WTC11 (cell line): ENCODE measurements around the gene TNS3. TPM values are rescaled to one million over a fixed set of nuclear protein-coding genes. Genes with fewer than 3 reads are reported as not detected.

Experiments
- ATAC-seq: fragments of 200-7000 bp; cut with Tn5 transposase; 2 replicates; pipeline ENCODE4 v1.10.0; 2021; ENCODE audit warnings: mild to moderate bottlenecking, moderate library complexity
- CTCF ChIA-PET: fragments of 300-600 bp; sonication (Branson Sonifier 250); formaldehyde crosslinking; loops from one replicate; lab custom pipeline; 2021; ENCODE audit warnings: antibody characterized with exemption; lab: Charles Lee
- POLR2A ChIA-PET: fragments of 350-600 bp; sonication (Branson Sonifier 250); formaldehyde crosslinking; loops from one replicate; lab custom pipeline; 2021; ENCODE audit warnings: antibody characterized with exemption; lab: Charles Lee
- DNase-seq: peaks from one replicate; pipeline ENCODE4 v3.0.0; 2021; ENCODE audit warnings: low spot score
- H3K27ac Mint-ChIP-seq: 2 replicates; pipeline ENCODE4 v1.8.0; 2021; ENCODE audit warnings: mixed read lengths
- H3K27me3 Mint-ChIP-seq: 2 replicates; pipeline ENCODE4 v1.8.0; 2021; ENCODE audit warnings: low read depth, mild to moderate bottlenecking, moderate library complexity, mixed read lengths
- H3K36me3 Mint-ChIP-seq: 2 replicates; pipeline ENCODE4 v1.8.0; 2021; ENCODE audit warnings: mixed read lengths
- H3K4me1 Mint-ChIP-seq: 2 replicates; pipeline ENCODE4 v1.8.0; 2022; ENCODE audit warnings: mixed read lengths
- H3K4me3 Mint-ChIP-seq: 2 replicates; pipeline ENCODE4 v1.8.0; 2021; ENCODE audit warnings: mild to moderate bottlenecking, moderate library complexity, mixed read lengths
- H3K9me3 Mint-ChIP-seq: 2 replicates; pipeline ENCODE4 v1.8.0; 2021; ENCODE audit warnings: mixed read lengths
- FOXP1 ChIP-seq: sonication (generic); formaldehyde crosslinking; IDR thresholded peaks from 2 replicates; pipeline ENCODE4 v1.8.0; 2022; ENCODE audit warnings: missing genetic modification reagents, mild to moderate bottlenecking, moderate library complexity, borderline replicate concordance
- GRHL2 ChIP-seq: fragments of 250-450 bp; sonication (Bioruptor Pico); IDR thresholded peaks from 2 replicates; pipeline ENCODE4 v1.8.0; 2022; ENCODE audit warnings: mild to moderate bottlenecking, moderate library complexity; ENCODE audit not compliant: insufficient replicate concordance, severe bottlenecking
- JAZF1 ChIP-seq: fragments of 250-450 bp; sonication (Bioruptor Pico); IDR thresholded peaks from 2 replicates; pipeline ENCODE4 v1.9.0; 2021; ENCODE audit warnings: moderate library complexity, mild to moderate bottlenecking, inconsistent platforms
- MXD4 ChIP-seq: fragments of 250-450 bp; sonication (Bioruptor Pico); IDR thresholded peaks from 2 replicates; pipeline ENCODE4 v1.8.0; 2021; ENCODE audit warnings: mild to moderate bottlenecking, moderate library complexity, borderline replicate concordance
- NFYB ChIP-seq: sonication (generic); formaldehyde crosslinking; conservative IDR thresholded peaks from 2 replicates; pipeline ENCODE4 v1.8.0; 2022; ENCODE audit warnings: low read depth, missing genetic modification reagents
- NR1H2 ChIP-seq: sonication (generic); formaldehyde crosslinking; IDR thresholded peaks from 2 replicates; pipeline ENCODE4 v1.9.0; 2021; ENCODE audit warnings: mild to moderate bottlenecking, moderate library complexity, missing genetic modification reagents
- NR3C1 ChIP-seq: sonication (generic); formaldehyde crosslinking; conservative IDR thresholded peaks from 2 replicates; pipeline ENCODE4 v1.8.1; 2023; ENCODE audit warnings: low read depth, mild to moderate bottlenecking, missing genetic modification reagents
- SMAD3 ChIP-seq: sonication (generic); formaldehyde crosslinking; IDR thresholded peaks from 2 replicates; pipeline ENCODE4 v1.8.0; 2022; ENCODE audit warnings: missing genetic modification reagents, mild to moderate bottlenecking, borderline replicate concordance
- SOX15 ChIP-seq: fragments of 250-450 bp; sonication (Bioruptor Pico); IDR thresholded peaks from 2 replicates; pipeline ENCODE4 v1.9.0; 2021; ENCODE audit warnings: mild to moderate bottlenecking
- ZBTB21 ChIP-seq: sonication (generic); formaldehyde crosslinking; IDR thresholded peaks from 2 replicates; pipeline ENCODE4 v1.8.1; 2023; ENCODE audit warnings: mild to moderate bottlenecking, missing genetic modification reagents, borderline replicate concordance
- ZNF232 ChIP-seq: sonication (generic); formaldehyde crosslinking; IDR thresholded peaks from 2 replicates; pipeline ENCODE4 v1.8.0; 2022; ENCODE audit warnings: mild to moderate bottlenecking, missing genetic modification reagents
- ZNF263 ChIP-seq: sonication (generic); formaldehyde crosslinking; IDR thresholded peaks from 2 replicates; pipeline ENCODE4 v1.8.1; 2022; ENCODE audit warnings: low read depth, mild to moderate bottlenecking, moderate library complexity, missing genetic modification reagents
- total RNA-seq: library from RNA; stranded (reverse); gene quantifications from 3 replicates; pipeline ENCODE4 v1.2.3, GENCODE V29; 2021
- TF ChIP-seq, protein P1 (sequence below): sonication (generic); formaldehyde crosslinking; IDR thresholded peaks from 2 replicates; pipeline ENCODE4 v1.8.1; 2022; ENCODE audit warnings: missing genetic modification reagents, borderline replicate concordance
- TF ChIP-seq, protein P2 (sequence below): fragments of 250-450 bp; sonication (Bioruptor Pico); IDR thresholded peaks from 2 replicates; pipeline ENCODE4 v1.9.0; 2021; ENCODE audit warnings: mild to moderate bottlenecking, borderline replicate concordance
- TF ChIP-seq, protein P3 (sequence below): fragments of 250-450 bp; sonication (Bioruptor Pico); IDR thresholded peaks from 2 replicates; pipeline ENCODE4 v2.1.2; 2022; ENCODE audit warnings: mild to moderate bottlenecking, moderate library complexity
- TF ChIP-seq, protein P4 (sequence below): sonication (generic); formaldehyde crosslinking; IDR thresholded peaks from 2 replicates; pipeline ENCODE4 v1.8.0; 2022; ENCODE audit warnings: mild to moderate bottlenecking, missing genetic modification reagents
- TF ChIP-seq, protein P5 (sequence below): fragments of 250-450 bp; sonication (Bioruptor Pico); IDR thresholded peaks from 2 replicates; pipeline ENCODE4 v1.8.0; 2021; ENCODE audit warnings: mild to moderate bottlenecking
- TF ChIP-seq, protein P6 (sequence below): sonication (generic); formaldehyde crosslinking; IDR thresholded peaks from 2 replicates; pipeline ENCODE4 v1.8.1; 2023; ENCODE audit warnings: mild to moderate bottlenecking, moderate library complexity, missing genetic modification reagents
- TF ChIP-seq, protein P7 (sequence below): fragments of 250-450 bp; sonication (Bioruptor Pico); IDR thresholded peaks from 2 replicates; pipeline ENCODE4 v1.9.0; 2021; ENCODE audit warnings: mild to moderate bottlenecking
- TF ChIP-seq, protein P8 (sequence below): sonication (generic); formaldehyde crosslinking; IDR thresholded peaks from 2 replicates; pipeline ENCODE4 v1.8.0; 2023; ENCODE audit warnings: missing genetic modification reagents, mild to moderate bottlenecking, borderline replicate concordance

TNS3 gene
- total RNA-seq, 1 experiment from 2014 or later = 37.7 TPM

DNA sequence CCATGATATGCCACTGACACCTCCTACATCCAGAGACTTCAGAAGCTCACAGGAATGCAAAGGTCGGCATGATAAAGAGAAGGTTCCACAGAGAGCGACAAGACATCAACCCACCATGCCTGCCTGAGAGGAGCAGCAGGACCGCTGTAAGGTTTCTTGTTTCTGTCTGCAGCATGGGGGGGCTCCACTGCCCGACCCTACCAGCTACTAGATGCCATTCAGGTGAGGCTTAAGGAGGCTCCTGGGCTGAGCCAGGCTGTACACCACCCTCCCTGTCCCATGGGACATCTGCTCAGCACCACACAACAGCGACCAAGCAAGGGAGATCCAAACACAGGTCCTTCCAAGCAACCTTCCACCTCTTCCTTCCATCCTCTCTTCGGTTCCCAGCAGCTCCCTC is 234.6 kb downstream of the TNS3 start:
- ChIA-PET POLR2A (no interaction called here), CTCF (no interaction called here)
- DNase-seq = no peak
- no peaks in the 10 kb centered on the region for H3K9me3 Mint-ChIP-seq
- no peaks in the 10 kb centered on the region for H3K27me3 Mint-ChIP-seq
- no peak overlapping the region for H3K4me3 Mint-ChIP-seq
- H3K4me1 Mint-ChIP-seq = 0 out of 2 replicates have a peak, but pooled peaks cover 2% of the 10 kb centered on the region
- H3K36me3 Mint-ChIP-seq = no peaks in the 10 kb centered on the region
- no peak overlapping the region for H3K27ac Mint-ChIP-seq
- no peak for ATAC-seq
- TF ChIP-seq, protein P1, sequence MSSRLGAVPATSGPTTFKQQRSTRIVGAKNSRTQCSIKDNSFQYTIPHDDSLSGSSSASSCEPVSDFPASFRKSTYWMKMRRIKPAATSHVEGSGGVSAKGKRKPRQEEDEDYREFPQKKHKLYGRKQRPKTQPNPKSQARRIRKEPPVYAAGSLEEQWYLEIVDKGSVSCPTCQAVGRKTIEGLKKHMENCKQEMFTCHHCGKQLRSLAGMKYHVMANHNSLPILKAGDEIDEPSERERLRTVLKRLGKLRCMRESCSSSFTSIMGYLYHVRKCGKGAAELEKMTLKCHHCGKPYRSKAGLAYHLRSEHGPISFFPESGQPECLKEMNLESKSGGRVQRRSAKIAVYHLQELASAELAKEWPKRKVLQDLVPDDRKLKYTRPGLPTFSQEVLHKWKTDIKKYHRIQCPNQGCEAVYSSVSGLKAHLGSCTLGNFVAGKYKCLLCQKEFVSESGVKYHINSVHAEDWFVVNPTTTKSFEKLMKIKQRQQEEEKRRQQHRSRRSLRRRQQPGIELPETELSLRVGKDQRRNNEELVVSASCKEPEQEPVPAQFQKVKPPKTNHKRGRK (CRISPR knock-in tag) = no peak
- no peak for TF ChIP-seq ZNF263 (CRISPR knock-in tag)
- TF ChIP-seq, protein P2, sequence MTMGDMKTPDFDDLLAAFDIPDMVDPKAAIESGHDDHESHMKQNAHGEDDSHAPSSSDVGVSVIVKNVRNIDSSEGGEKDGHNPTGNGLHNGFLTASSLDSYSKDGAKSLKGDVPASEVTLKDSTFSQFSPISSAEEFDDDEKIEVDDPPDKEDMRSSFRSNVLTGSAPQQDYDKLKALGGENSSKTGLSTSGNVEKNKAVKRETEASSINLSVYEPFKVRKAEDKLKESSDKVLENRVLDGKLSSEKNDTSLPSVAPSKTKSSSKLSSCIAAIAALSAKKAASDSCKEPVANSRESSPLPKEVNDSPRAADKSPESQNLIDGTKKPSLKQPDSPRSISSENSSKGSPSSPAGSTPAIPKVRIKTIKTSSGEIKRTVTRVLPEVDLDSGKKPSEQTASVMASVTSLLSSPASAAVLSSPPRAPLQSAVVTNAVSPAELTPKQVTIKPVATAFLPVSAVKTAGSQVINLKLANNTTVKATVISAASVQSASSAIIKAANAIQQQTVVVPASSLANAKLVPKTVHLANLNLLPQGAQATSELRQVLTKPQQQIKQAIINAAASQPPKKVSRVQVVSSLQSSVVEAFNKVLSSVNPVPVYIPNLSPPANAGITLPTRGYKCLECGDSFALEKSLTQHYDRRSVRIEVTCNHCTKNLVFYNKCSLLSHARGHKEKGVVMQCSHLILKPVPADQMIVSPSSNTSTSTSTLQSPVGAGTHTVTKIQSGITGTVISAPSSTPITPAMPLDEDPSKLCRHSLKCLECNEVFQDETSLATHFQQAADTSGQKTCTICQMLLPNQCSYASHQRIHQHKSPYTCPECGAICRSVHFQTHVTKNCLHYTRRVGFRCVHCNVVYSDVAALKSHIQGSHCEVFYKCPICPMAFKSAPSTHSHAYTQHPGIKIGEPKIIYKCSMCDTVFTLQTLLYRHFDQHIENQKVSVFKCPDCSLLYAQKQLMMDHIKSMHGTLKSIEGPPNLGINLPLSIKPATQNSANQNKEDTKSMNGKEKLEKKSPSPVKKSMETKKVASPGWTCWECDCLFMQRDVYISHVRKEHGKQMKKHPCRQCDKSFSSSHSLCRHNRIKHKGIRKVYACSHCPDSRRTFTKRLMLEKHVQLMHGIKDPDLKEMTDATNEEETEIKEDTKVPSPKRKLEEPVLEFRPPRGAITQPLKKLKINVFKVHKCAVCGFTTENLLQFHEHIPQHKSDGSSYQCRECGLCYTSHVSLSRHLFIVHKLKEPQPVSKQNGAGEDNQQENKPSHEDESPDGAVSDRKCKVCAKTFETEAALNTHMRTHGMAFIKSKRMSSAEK (CRISPR knock-in tag) = no peak
- no peak for TF ChIP-seq NR1H2 (CRISPR knock-in tag)
- TF ChIP-seq, protein P3, sequence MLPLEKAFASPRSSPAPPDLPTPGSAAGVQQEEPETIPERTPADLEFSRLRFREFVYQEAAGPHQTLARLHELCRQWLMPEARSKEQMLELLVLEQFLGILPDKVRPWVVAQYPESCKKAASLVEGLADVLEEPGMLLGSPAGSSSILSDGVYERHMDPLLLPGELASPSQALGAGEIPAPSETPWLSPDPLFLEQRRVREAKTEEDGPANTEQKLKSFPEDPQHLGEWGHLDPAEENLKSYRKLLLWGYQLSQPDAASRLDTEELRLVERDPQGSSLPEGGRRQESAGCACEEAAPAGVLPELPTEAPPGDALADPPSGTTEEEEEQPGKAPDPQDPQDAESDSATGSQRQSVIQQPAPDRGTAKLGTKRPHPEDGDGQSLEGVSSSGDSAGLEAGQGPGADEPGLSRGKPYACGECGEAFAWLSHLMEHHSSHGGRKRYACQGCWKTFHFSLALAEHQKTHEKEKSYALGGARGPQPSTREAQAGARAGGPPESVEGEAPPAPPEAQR (CRISPR knock-in tag) = no peak
- no peak for TF ChIP-seq SMAD3
- TF ChIP-seq, protein P4, sequence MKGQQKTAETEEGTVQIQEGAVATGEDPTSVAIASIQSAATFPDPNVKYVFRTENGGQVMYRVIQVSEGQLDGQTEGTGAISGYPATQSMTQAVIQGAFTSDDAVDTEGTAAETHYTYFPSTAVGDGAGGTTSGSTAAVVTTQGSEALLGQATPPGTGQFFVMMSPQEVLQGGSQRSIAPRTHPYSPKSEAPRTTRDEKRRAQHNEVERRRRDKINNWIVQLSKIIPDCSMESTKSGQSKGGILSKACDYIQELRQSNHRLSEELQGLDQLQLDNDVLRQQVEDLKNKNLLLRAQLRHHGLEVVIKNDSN (CRISPR knock-in tag) = no peak
- TF ChIP-seq, protein P5, sequence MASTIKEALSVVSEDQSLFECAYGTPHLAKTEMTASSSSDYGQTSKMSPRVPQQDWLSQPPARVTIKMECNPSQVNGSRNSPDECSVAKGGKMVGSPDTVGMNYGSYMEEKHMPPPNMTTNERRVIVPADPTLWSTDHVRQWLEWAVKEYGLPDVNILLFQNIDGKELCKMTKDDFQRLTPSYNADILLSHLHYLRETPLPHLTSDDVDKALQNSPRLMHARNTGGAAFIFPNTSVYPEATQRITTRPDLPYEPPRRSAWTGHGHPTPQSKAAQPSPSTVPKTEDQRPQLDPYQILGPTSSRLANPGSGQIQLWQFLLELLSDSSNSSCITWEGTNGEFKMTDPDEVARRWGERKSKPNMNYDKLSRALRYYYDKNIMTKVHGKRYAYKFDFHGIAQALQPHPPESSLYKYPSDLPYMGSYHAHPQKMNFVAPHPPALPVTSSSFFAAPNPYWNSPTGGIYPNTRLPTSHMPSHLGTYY (CRISPR knock-in tag) = no peak
- no peak for TF ChIP-seq NFYB
- TF ChIP-seq FOXP1 (CRISPR knock-in tag) = no peak
- TF ChIP-seq, protein P6, sequence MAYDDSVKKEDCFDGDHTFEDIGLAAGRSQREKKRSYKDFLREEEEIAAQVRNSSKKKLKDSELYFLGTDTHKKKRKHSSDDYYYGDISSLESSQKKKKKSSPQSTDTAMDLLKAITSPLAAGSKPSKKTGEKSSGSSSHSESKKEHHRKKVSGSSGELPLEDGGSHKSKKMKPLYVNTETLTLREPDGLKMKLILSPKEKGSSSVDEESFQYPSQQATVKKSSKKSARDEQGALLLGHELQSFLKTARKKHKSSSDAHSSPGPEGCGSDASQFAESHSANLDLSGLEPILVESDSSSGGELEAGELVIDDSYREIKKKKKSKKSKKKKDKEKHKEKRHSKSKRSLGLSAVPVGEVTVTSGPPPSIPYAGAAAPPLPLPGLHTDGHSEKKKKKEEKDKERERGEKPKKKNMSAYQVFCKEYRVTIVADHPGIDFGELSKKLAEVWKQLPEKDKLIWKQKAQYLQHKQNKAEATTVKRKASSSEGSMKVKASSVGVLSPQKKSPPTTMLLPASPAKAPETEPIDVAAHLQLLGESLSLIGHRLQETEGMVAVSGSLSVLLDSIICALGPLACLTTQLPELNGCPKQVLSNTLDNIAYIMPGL (CRISPR knock-in tag) = no peak
- TF ChIP-seq JAZF1 (CRISPR knock-in tag) = no peak
- TF ChIP-seq, protein P7, sequence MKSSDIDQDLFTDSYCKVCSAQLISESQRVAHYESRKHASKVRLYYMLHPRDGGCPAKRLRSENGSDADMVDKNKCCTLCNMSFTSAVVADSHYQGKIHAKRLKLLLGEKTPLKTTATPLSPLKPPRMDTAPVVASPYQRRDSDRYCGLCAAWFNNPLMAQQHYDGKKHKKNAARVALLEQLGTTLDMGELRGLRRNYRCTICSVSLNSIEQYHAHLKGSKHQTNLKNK (CRISPR knock-in tag) = no peak
- TF ChIP-seq ZNF232 = no peak
- no peak for TF ChIP-seq SOX15
- TF ChIP-seq NR3C1 = no peak
- TF ChIP-seq ZBTB21 (CRISPR knock-in tag) = no peak
- TF ChIP-seq MXD4 (CRISPR knock-in tag) = no peak
- no peak for TF ChIP-seq GRHL2
- TF ChIP-seq, protein P8, sequence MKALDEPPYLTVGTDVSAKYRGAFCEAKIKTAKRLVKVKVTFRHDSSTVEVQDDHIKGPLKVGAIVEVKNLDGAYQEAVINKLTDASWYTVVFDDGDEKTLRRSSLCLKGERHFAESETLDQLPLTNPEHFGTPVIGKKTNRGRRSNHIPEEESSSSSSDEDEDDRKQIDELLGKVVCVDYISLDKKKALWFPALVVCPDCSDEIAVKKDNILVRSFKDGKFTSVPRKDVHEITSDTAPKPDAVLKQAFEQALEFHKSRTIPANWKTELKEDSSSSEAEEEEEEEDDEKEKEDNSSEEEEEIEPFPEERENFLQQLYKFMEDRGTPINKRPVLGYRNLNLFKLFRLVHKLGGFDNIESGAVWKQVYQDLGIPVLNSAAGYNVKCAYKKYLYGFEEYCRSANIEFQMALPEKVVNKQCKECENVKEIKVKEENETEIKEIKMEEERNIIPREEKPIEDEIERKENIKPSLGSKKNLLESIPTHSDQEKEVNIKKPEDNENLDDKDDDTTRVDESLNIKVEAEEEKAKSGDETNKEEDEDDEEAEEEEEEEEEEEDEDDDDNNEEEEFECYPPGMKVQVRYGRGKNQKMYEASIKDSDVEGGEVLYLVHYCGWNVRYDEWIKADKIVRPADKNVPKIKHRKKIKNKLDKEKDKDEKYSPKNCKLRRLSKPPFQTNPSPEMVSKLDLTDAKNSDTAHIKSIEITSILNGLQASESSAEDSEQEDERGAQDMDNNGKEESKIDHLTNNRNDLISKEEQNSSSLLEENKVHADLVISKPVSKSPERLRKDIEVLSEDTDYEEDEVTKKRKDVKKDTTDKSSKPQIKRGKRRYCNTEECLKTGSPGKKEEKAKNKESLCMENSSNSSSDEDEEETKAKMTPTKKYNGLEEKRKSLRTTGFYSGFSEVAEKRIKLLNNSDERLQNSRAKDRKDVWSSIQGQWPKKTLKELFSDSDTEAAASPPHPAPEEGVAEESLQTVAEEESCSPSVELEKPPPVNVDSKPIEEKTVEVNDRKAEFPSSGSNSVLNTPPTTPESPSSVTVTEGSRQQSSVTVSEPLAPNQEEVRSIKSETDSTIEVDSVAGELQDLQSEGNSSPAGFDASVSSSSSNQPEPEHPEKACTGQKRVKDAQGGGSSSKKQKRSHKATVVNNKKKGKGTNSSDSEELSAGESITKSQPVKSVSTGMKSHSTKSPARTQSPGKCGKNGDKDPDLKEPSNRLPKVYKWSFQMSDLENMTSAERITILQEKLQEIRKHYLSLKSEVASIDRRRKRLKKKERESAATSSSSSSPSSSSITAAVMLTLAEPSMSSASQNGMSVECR (CRISPR knock-in tag) = no peak
